GM12875 (cell line): ENCODE measurements around the gene PAX5.

Experiments
- H3K4me3 ChIP-seq: one replicate; pipeline ENCODE4 v1.5.1; 2011; ENCODE audit warnings: low read depth, low read length, control low read depth
- TF ChIP-seq, protein P1 (sequence below): IDR thresholded peaks from 2 replicates; pipeline ENCODE4 v1.5.1; 2011; ENCODE audit warnings: low read depth, mild to moderate bottlenecking, control low read depth, inconsistent platforms, low read length, moderate library complexity, borderline replicate concordance; ENCODE audit not compliant: insufficient read depth

PAX5 gene

DNA sequence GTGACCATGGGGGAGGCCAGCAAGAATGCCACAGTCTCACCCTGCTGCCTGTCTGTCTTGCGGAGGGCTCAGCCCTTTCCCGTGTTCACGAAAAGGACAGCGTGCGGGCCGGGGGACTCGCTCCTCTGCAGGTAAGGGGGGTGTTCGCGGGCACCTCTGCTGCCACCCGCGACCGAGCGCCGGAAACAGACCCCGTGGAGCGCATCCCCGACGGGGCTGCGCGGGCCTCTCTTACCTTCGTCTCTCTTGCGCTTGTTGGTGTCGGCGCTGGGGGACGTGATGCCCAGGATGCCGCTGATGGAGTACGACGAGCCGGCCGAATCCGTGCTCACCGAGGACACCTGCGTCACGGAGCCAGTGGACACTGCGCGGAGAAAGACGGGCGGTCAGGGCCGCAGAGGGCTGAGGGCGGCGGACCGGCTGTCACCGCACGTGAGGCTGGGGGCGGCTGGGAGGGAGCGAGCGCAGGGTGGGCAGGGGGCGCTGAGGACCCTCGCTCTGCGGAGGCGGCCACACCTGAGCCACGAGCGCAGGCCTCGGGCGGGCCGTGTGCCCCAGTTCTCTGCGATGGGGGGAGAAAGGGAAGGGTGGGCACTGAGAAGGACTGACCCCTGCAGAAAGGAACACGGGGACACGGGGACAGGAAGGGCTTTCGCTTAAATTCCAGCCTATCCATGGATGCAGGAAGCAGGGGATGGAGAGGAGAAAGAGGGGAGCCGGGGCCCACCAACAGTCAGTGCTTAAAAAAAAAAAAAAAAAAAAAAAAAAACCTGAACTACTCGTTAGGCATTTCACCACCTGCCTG lies 31.5 kb downstream of the PAX5 start:
- TF ChIP-seq, protein P1, sequence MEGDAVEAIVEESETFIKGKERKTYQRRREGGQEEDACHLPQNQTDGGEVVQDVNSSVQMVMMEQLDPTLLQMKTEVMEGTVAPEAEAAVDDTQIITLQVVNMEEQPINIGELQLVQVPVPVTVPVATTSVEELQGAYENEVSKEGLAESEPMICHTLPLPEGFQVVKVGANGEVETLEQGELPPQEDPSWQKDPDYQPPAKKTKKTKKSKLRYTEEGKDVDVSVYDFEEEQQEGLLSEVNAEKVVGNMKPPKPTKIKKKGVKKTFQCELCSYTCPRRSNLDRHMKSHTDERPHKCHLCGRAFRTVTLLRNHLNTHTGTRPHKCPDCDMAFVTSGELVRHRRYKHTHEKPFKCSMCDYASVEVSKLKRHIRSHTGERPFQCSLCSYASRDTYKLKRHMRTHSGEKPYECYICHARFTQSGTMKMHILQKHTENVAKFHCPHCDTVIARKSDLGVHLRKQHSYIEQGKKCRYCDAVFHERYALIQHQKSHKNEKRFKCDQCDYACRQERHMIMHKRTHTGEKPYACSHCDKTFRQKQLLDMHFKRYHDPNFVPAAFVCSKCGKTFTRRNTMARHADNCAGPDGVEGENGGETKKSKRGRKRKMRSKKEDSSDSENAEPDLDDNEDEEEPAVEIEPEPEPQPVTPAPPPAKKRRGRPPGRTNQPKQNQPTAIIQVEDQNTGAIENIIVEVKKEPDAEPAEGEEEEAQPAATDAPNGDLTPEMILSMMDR, result 0 out of 2 replicates have a peak, but pooled peaks have one; percentile 3
- peak overlapping the region; percentile 58 for H3K4me3 ChIP-seq

DNA sequence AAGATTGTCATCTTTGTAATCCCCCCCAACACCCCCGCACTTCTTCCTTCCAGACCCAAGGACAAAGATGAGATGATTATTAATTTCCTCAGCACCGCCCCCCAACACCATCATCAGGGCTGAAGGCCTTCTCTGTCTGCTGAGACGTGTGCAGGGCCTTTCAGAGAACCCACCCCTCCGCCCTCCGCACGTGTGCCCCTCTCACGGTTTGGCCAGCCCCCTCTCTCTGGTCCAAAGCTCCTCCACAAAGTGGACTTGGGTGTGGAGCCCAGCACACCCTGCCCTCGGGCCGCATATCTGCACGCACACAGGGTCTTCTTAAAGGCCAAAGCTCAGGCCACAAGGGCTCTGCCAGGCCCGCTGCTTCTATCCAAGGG lies 32.0 kb downstream of the PAX5 start:
- peak overlapping the region; percentile 58 for H3K4me3 ChIP-seq
- TF ChIP-seq, protein P1, result no peak

DNA sequence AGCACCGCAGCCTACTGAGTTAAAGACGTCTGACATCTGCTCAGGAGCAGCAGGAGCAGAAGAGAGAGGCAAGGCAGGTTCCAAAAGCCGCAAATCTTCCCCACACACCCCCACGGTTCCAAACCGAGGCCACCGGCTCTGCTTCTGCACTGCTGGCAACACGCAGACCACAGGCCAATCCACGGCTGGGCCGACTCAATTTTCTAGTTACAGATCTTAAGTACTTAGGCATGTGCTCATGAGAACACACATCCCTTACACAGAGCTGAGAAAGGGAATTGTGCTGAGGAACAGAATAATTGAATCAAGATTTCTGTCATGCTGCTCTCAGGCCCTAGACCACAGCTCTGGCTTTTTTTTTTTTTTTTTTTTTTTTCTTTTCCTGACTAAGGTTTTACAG lies 32.6 kb downstream of the PAX5 start:
- TF ChIP-seq, protein P1, result no peak
- H3K4me3 ChIP-seq, result peak overlapping the region; percentile 26

DNA sequence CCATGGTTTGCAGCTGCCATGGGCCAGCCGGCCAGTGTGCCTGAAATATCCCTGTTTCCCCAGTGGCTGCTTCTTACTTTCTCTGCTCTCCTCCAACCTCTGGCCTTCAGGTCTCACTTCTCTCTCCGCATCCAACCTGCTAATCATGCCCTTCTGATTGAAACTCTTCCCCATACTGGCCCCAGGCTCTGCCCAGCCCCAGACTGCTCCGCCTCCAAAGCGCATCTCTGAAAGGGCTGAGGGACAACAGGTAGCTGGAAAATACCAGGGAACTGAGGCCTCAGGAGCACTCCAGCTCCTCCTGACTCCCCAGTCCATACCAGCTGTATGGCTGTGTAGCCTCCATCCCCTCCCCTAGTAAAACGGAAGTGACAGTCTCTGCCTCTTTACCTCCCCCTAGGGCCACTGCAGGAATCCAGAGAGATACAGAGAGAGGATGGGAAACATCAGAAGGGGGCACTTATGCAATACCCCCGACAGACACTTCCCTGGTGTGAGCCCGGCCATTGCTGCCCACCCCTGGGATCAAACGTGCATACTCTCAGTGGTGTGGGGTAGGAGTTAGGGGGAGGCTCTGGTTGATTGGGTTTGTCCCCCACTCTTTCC lies 34.2 kb downstream of the PAX5 start:
- H3K4me3 ChIP-seq, result no peak overlapping the region

DNA sequence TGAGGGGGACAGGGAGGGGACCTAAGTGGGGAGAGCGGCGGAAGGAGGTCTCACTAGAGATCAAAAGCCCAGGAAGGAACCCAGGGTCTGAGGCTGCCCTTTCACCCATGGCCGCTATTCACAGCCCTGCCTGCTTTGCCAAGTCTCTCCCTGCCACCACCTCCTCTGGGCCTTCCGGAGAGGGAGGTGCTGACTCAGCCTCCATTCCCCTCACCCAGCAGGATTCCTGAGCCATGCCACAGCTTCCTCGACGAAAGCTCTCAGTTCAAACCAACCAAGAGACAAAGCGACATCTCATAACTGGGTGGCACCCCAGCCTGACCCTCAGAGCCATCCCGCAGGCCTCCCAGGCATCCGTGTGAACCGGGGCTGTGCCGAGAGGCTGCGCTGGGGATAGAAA lies 36.7 kb downstream of the PAX5 start:
- H3K4me3 ChIP-seq, result peak overlapping the region; percentile 24
- TF ChIP-seq, protein P1, result no peak

More for the DNA sequence above, 34.2 kb downstream of the PAX5 start:
- TF ChIP-seq, protein P1, result peak; percentile 58; the same call in 1 of the 2 replicates

DNA sequence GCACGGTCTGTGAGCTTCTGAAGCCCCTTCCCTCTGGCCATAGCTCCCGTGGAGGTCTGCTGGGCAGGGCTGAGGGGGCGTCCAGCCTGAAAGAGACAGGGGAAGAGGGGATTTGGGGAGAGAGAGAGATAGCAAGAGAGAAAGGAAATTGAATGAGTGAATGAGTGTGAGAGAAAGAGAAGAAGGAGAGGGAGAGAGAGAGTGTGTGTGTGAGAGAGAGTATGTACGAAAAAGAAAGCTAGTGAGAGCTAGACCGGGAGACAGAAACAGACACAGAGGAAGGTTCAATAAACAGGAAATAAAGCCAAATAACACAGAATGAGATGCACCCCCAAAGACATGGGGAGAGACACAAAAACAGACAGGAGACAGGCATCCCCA lies 37.4 kb downstream of the PAX5 start:
- TF ChIP-seq, protein P1, result no peak
- H3K4me3 ChIP-seq, result peak overlapping the region; percentile 24
